Dedifferentiated amniotic fluid mesenchymal stem cell (primary cell): ENCODE measurements around the gene KRT13.

ENCODE experiments used
- DNase-seq: peaks from one replicate; pipeline ENCODE4 v3.0.0-alpha.2; 2016; ENCODE audit errors: extremely low spot score

The KRT13 gene

GRCh38 chr17:41519501-41520224 lies 14.3 kb upstream of the KRT13 start:
- DNase-seq: no peak

GRCh38 chr17:41518789-41519449 lies 13.5 kb upstream of the KRT13 start, which contains the start of gene KRT15:
KRT15 (minus strand) TSS chr17:41518890; CDS start chr17:41518827, 63 bp downstream.
- DNase-seq: no peak

DNA sequence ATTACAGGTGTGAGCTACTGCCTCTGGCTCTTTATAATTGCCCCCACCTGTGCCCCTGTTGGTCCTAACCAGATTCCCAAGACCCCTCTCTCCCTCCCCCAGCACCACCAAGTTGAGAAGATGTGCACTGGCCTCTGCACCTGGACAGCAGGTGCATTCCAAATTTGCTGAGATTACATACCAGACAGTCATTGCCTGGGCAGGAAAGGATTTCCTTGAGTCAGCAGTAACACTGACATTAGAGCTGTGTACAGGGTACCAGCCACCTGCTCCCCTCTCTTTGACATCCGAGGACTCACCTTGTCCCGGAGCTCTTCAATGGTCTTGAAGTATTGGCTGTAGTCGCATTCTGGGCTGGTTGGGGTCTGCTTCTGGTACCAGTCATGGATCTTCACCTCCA lies 12.6 kb upstream of the KRT13 start:
- no peak for DNase-seq

GRCh38 chr17:41516830-41517283 lies 11.4 kb upstream of the KRT13 start:
- DNase-seq: no peak

DNA sequence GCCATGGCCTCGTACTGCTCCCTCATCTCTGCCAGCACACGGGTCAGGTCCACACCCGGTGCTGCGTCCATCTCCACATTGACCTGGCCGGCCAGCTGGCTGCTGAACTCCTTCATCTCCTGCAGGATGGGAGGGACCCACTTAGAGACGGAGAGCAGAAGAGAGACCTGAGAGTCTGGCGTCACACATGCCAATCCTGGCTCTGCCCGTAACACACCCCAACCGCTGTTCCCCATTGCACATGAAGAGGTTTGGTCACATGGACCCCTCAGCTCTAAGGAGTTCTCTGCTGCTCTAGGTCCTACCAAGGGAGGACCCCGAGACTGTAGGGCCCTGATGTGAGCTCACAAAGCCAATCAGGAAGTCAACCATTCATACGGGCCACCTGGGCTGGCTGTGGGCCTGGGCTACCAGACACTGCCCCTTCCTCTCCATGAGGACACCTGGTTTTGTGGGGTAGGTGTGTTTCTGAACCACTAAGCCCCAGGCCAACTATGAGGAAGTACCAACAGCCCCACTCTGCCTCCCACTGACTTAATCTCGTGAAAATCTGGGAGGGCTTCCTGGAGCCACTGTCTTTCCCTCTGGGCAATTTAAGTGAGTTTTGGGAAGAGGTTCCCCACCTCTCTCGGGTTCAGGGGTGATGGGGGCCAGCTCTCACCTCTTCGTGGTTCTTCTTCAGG lies 10.9 kb upstream of the KRT13 start:
- DNase-seq: no peak

DNA sequence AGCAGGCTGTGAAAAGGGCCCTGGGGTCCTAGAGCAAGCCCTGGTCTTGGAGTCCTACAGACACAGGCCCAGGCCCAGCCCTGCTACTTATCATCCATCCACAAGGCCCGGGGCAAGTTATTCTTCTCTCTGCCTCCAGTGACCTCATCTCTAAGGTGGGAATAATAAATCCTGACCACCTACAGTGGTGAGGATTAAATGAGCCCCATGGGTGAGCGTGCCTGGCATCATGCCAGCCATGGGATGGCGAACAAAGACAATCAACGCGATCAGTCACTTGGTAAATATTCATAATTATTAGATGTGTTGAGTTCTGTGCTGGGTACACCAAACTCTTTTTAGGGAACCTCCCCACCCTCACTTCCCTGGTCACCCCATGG lies 7.7 kb upstream of the KRT13 start:
- no peak for DNase-seq

DNA sequence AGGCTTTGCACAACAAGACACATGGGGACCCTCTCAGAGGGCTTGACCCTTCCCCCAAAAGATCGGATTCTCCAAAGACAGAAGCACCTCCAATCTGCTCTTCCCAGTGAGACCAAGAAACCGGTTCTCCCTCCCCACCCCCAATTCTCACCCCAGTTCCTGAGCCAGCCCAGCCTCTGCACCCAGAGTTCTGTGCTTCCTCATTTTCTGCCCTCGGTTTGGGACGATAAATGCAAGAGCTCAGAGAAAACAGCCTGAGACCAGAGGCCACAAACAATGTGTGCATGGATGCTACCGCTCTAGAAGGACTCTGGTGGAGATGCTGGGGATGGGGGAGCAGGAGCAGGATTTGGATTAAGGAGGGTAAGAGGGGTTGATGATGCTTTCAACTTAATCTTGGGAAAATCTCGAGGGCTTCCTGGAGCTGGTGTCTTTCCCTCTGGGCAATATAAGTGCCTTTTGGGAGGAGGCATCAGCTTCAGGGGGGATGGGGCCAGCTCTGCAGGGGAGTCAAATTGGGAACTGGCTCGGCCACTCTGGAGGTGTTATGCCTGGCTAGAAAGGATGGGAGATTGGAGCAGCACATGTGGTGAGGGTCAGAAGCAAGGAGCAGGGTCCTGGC lies 7.2 kb upstream of the KRT13 start:
- no peak for DNase-seq

DNA sequence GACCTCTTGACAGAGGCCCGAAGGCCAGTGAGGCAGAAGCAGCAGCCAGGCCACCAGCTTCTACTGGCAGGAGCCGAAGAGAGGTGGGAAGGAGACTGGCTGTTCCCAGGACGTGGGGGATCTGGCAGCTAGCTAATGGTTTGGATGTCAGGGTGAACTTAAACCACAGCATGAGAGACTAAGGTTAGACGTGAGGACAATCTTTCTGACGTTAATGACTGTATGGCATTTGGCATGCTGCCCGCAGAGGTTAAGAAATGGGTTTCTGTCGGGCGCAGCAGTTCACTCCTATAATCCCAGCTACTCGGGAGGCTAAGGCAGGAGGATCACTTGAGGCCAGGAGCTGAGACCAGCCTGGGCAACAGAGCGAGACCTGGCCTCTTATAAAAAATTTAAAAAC lies 6.3 kb upstream of the KRT13 start:
- DNase-seq: no peak

DNA sequence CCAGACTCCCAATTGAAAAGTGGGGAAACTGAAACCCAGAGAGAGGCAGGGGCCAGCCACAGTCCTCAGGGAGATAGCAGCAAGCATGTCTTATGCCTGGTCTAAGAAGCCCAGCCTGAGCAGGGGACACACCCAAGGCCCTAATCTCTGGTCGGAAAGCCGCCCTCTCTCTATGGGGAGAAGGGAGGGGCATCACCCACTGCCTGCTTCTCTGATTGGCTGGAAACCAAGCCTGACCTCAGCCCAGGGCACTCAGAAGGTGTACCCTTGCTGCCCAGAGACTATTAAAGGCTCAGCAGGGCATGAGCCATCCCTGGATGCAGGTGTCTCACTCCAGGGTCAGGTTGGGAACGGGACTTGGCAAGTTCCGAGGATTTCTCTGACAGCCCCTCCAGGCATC lies 5.7 kb upstream of the KRT13 start:
- no peak for DNase-seq

DNA sequence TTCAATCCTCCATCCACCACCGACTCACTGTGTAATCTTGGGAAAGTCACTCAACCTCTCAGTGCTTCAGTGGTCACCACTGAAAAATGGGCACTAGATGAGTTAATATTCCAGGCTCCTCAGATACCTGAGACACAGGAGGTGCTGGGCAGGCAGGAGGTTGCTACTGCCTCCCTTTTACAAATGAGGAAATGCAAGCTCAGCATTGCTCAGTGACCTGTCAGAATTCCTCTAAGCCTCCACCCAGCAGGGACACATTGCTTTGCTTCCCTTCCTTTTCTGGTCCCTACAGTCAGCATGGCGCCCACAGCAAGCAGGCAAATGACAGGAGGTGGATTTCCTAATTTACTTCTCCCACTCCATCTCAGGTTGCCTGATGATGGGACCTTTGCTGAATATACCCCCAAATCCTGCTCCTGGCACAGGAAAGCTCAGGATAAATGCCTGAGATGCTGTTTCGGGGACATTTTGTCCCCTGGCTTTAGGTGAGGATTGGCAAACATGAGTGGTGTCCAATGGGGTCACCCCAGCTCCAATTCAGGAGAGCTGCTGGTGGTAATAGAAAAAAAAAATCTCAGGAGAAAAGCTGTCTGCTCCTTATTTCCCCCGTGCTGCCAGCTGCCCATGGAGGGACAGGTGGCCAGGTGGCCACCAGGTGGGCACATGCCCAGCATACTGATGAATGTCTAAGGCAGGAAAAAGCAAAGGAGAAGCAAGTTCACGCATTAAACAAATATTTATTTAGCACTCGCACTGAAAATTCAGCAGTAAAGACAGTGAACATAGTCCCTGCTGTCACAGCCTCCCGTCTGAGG lies 5.0 kb upstream of the KRT13 start:
- no peak for DNase-seq

DNA sequence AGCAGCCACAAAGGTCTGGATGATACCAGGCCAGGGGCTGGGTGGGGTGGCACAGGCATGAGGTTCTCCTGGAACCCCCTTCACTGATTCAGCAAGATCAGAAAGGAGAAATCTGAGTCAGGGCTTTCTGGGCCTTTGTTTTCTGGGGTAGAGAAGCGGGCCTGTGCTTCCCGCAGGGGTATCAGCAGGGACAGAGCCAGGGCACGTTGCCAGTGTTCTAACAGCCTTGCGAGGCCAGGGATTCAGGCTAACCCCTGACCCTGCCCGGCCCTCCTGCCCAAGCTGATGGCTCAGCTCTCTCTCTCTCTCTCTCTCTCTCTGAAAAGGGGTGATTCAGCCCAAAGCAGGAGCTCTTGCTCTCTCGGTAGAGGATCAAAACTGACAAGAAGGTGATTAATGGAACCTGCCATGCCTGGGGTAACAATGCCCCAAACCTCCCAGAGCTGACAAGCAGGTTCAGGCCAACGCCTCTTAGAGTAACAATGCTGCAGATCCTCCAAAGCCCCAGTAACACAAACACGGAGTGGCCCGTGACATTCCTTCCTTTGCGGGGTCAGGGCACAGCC lies 2.0 kb upstream of the KRT13 start:
- no peak for DNase-seq

GRCh38 chr17:41505809-41506767 lies 676 bp upstream of the KRT13 start:
- DNase-seq: no peak

DNA sequence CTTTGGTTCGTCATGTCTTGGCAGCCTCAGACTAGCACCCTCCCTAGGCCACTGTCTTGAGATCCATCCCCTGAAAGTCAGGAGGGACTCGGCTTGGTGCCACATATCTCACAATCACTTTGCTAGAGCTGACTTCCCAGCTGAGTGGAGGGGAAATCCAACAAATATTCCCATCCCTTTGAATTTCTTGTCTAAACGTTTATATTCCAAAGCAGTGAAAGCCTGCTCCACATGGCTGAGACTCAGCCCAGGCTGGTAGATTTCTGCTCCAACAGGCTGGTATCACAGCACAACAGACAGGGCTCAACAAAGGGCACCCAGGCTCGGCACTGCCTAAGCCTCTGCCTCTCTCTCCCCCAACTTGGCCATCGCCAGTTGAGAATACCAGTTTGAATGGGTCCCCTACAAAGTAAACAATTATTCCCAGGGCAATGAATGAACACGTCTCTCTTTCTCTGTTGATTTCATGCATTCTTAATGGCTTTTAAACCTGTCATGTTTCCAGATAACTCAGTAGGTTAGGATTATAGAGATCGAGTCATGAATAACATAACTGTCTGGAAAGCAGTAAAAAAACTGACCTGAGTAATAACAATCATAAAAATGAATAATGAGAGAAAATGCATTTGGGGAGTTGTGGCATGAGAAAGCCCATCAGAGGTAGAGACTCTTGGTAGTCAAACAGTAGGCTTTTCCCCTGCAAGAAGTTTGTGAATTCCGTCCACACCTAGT lies 1.0 kb downstream of the KRT13 start:
- DNase-seq: no peak

- DNase-seq: no peak
These were observed 2.2 kb downstream of the KRT13 start for GRCh38 chr17:41503202-41503601.

GRCh38 chr17:41500131-41500911 lies 5.1 kb downstream of the KRT13 start:
- no peak for DNase-seq

DNA sequence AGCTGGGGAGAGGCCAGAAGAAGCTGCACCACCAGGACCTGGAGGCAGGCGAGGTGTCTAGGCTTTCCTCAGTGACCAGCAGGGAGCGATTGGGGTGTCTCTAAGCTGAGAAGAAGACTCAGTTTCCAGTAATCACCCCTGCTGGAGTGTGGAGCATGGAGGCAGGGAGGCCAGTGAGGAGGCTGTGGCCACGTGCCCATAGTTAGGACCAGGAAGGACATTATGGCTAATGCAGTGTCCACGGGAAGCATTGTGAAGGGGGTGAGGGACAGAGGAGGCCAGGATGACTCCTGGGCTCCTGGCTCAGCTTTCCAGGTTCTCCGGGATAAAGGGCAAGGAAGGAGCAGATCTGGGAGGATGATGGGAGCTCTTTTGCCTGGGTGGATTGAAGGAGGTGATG lies 5.7 kb downstream of the KRT13 start:
- no peak for DNase-seq

GRCh38 chr17:41498276-41498675 lies 7.1 kb downstream of the KRT13 start:
- DNase-seq: no peak

- peak; percentile 34 for DNase-seq
These were observed 8.5 kb downstream of the KRT13 start for GRCh38 chr17:41496803-41497484.
